Hepatocyte (in vitro differentiated cells): ENCODE measurements around the gene VAMP4. TPM values are rescaled to one million over a fixed set of nuclear protein-coding genes. Genes with fewer than 3 reads are reported as not detected.

Source experiments
- DNase-seq: peaks from one replicate; pipeline ENCODE4 v3.0.0-alpha.2; 2016; ENCODE audit warnings: low spot score
- H2AFZ ChIP-seq: fragments of 200-600 bp; sonication (generic); 2 replicates; pipeline ENCODE4 v1.6.0; 2016; ENCODE audit warnings: antibody characterized with exemption, mild to moderate bottlenecking
- H3K27ac ChIP-seq: fragments of 200-600 bp; sonication (generic); 2 replicates; pipeline ENCODE4 v1.5.1; 2016; ENCODE audit warnings: mild to moderate bottlenecking
- H3K27me3 ChIP-seq: fragments of 200-600 bp; sonication (generic); 2 replicates; pipeline ENCODE4 v1.6.1; 2016
- H3K36me3 ChIP-seq: fragments of 200-600 bp; sonication (generic); replicated peaks from 2 replicates; pipeline ENCODE4 v1.5.1; 2016; ENCODE audit warnings: low read depth; ENCODE audit not compliant: insufficient read depth
- H3K4me1 ChIP-seq: fragments of 200-600 bp; sonication (generic); 2 replicates; pipeline ENCODE4 v1.5.1; 2016; ENCODE audit warnings: mild to moderate bottlenecking, moderate library complexity; ENCODE audit not compliant: insufficient read depth
- H3K4me2 ChIP-seq: fragments of 200-600 bp; sonication (generic); 2 replicates; pipeline ENCODE4 v1.6.0; 2016
- H3K4me3 ChIP-seq: fragments of 200-600 bp; sonication (generic); 2 replicates; pipeline ENCODE4 v1.5.1; 2016; ENCODE audit warnings: mild to moderate bottlenecking
- H3K79me2 ChIP-seq: fragments of 200-600 bp; sonication (generic); 2 replicates; pipeline ENCODE4 v1.6.0; 2017; ENCODE audit warnings: mild to moderate bottlenecking
- H3K9me2 ChIP-seq: fragments of 200-600 bp; sonication (generic); replicated peaks from 2 replicates; pipeline ENCODE4 v1.6.0; 2017; ENCODE audit warnings: mild to moderate bottlenecking; ENCODE audit not compliant: insufficient read depth
- H3K9me3 ChIP-seq: fragments of 200-600 bp; sonication (generic); 2 replicates; pipeline ENCODE4 v1.5.1; 2016; ENCODE audit warnings: low read depth, mild to moderate bottlenecking
- H4K20me1 ChIP-seq: fragments of 200-600 bp; sonication (generic); 2 replicates; pipeline ENCODE4 v1.6.0; 2016; ENCODE audit warnings: mild to moderate bottlenecking; ENCODE audit not compliant: insufficient read depth, poor library complexity, severe bottlenecking
- EZH2 ChIP-seq: fragments of 200-600 bp; sonication (generic); IDR thresholded peaks from 2 replicates; pipeline ENCODE4 v1.6.1; 2016; ENCODE audit warnings: antibody characterized with exemption, mild to moderate bottlenecking, borderline replicate concordance
- EZH2phosphoT487 ChIP-seq: fragments of 200-600 bp; sonication (generic); IDR thresholded peaks from one replicate; pipeline ENCODE4 v1.6.1; 2018; ENCODE audit warnings: antibody characterized with exemption, mild to moderate bottlenecking, low read depth, moderate library complexity; ENCODE audit not compliant: unreplicated experiment, severe bottlenecking
- WGBS: methylation state at CpG from one replicate; pipeline ENCODE4 v1.1.6; 2016; ENCODE audit warnings: low lambda C conversion rate; ENCODE audit errors: missing lambda C conversion rate; 5-methylcytosine and 5-hydroxymethylcytosine counted together
- polyA plus RNA-seq: library from polyadenylated mRNA; unstranded; fragments of >200 nt; fragmentation: Nextera tagmentation; extraction: Ambion mirVana; gene quantifications from 2 replicates; pipeline ENCODE4 v1.2.1, GENCODE V29; 2016
- total RNA-seq: library from RNA; depleted of rRNA; stranded (reverse); fragments of >200 nt; gene quantifications from 2 replicates; pipeline ENCODE4 v1.2.3, GENCODE V29; 2014
- TF ChIP-seq, protein P1 (sequence below): fragments of 200-600 bp; sonication (generic); IDR thresholded peaks from 2 replicates; pipeline ENCODE4 v1.5.1; 2016; ENCODE audit warnings: antibody characterized with exemption, mild to moderate bottlenecking; ENCODE audit not compliant: poor library complexity

The VAMP4 gene
- total and polyA plus RNA-seq, 2 experiments from 2014 or later: 8.9 to 9.5 TPM

DNA sequence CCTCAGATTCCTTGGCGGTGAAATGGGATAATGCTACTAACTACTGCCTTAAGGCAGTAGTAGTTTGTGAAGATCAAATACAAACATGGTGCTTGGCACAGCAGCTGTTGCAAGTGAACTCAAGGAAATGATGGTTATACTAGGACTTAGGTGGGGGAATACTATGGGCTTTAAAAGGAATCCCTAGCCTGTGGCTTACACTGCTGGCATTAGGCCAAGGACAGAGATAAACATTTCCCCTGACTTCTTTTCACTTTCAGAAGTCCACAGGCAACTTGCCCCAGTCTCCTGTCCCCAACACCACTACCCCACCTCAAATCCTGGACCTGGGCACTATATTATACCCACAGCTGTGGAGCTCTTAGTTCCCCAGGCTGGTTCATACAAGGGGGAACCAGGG lies 13.1 kb upstream of the VAMP4 start:
- Histone ChIP-seq H3K9me2 (no peaks in the 10 kb centered on the region), H3K4me2 (no peak overlapping the region), H4K20me1 (no peaks in the 10 kb centered on the region), H3K27ac (no peak overlapping the region), H2AFZ (no peak overlapping the region), H3K36me3 (no peaks in the 10 kb centered on the region), H3K79me2 (no peaks in the 10 kb centered on the region), H3K27me3 (no peaks in the 10 kb centered on the region), H3K4me3 (no peak overlapping the region), H3K4me1 (no peaks in the 10 kb centered on the region), H3K9me3 (no peaks in the 10 kb centered on the region)
- DNase-seq: no peak
- TF ChIP-seq EZH2phosphoT487 (no peak), EZH2 (no peak)
- TF ChIP-seq, protein P1, sequence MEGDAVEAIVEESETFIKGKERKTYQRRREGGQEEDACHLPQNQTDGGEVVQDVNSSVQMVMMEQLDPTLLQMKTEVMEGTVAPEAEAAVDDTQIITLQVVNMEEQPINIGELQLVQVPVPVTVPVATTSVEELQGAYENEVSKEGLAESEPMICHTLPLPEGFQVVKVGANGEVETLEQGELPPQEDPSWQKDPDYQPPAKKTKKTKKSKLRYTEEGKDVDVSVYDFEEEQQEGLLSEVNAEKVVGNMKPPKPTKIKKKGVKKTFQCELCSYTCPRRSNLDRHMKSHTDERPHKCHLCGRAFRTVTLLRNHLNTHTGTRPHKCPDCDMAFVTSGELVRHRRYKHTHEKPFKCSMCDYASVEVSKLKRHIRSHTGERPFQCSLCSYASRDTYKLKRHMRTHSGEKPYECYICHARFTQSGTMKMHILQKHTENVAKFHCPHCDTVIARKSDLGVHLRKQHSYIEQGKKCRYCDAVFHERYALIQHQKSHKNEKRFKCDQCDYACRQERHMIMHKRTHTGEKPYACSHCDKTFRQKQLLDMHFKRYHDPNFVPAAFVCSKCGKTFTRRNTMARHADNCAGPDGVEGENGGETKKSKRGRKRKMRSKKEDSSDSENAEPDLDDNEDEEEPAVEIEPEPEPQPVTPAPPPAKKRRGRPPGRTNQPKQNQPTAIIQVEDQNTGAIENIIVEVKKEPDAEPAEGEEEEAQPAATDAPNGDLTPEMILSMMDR: no peak
- 100% methylated on average over 1 of the region's 1 CpG for WGBS

DNA sequence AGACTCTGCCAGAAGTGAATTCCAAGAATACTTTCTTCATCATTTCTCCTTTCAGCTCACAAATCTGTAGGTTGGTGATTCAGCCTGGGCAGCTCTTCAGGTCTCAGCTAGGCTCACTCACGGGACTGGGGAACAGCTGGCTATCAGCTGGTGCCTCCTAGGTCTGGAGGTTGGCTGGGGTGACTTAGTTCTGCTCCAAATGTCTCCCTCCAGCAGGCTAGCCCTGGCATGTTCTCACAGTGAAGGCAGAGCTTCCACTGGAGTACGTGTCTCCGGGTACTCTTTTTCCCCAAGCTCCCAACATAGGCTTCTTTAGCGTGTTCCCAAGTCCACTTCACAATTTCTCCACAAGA lies 12.5 kb upstream of the VAMP4 start:
- no peak overlapping the region for H3K4me2 ChIP-seq
- no peak for DNase-seq
- no peak overlapping the region for H2AFZ ChIP-seq
- WGBS: 72% methylated on average over 4 of the region's 4 CpGs
- no peaks in the 10 kb centered on the region for H3K36me3 ChIP-seq
- H4K20me1 ChIP-seq: no peaks in the 10 kb centered on the region
- TF ChIP-seq EZH2 (no peak), EZH2phosphoT487 (no peak)
- TF ChIP-seq, protein P1: no peak
- H3K4me1 ChIP-seq: no peaks in the 10 kb centered on the region
- no peaks in the 10 kb centered on the region for H3K9me2 ChIP-seq
- no peaks in the 10 kb centered on the region for H3K9me3 ChIP-seq
- no peak overlapping the region for H3K27ac ChIP-seq
- H3K27me3 ChIP-seq: no peaks in the 10 kb centered on the region
- no peaks in the 10 kb centered on the region for H3K79me2 ChIP-seq
- no peak overlapping the region for H3K4me3 ChIP-seq

DNA sequence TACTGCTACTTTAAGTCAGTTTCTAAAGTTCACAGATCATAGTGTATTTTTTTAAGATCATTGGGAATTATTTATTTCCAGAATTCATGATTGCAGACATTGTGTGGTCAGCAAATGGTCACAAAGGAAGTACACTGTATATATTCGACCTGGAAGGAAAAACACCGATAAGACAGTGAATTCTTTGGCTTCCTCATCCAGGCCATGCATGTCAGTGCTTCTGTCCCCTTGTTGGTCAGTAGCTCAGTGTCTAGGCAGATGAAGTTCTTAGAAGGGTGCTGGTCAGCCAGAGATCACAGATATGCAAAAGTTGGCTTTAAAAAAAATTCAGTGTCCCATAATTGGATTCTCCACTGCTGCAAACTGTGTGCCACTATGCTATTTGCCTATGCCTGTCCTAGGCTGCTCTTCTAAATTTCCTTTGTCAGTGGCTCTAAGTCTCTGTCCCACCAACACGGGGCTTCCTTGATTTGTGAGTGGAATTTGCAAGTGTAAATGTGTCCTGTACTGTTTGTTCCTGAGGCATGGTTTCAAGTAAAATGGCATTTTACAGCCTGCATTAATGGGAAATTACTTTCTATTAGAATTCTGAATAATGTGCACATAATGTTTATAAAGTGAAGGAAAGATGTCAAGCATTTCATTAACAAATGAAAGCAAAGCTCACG lies 12.0 kb upstream of the VAMP4 start:
- Histone ChIP-seq H2AFZ (no peak overlapping the region), H3K9me2 (no peaks in the 10 kb centered on the region), H3K4me1 (no peaks in the 10 kb centered on the region), H3K4me2 (no peak overlapping the region), H3K27me3 (no peaks in the 10 kb centered on the region), H3K27ac (no peak overlapping the region), H4K20me1 (no peaks in the 10 kb centered on the region), H3K79me2 (no peaks in the 10 kb centered on the region), H3K4me3 (no peak overlapping the region), H3K9me3 (no peaks in the 10 kb centered on the region), H3K36me3 (no peaks in the 10 kb centered on the region)
- WGBS: 63% methylated on average over 4 of the region's 4 CpGs
- no peak for DNase-seq
- TF ChIP-seq EZH2 (no peak), EZH2phosphoT487 (no peak)
- TF ChIP-seq, protein P1: no peak

DNA sequence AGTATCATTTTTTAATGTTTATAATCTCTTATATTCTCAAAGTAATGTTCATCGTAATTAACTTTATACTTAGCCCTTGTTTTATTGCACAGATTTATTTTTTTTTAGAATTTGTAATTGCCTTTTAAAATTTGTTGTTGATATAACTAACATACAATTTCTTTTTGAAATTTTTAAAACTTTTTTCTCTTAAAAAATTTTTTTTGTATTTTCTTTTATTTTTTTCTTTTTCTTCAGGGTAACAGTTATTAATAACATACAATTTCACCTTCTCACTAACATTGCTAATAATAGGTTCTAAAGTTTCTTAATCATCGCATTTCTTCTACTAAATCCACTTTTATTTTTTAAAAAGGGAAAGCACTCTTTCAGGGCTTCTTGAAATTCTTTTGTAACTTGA lies 11.3 kb upstream of the VAMP4 start:
- Histone ChIP-seq H3K79me2 (no peaks in the 10 kb centered on the region), H3K27me3 (no peaks in the 10 kb centered on the region), H3K9me2 (no peaks in the 10 kb centered on the region), H3K4me2 (no peak overlapping the region), H3K4me3 (no peak overlapping the region), H4K20me1 (no peaks in the 10 kb centered on the region), H3K36me3 (no peaks in the 10 kb centered on the region), H3K9me3 (no peaks in the 10 kb centered on the region), H3K4me1 (no peaks in the 10 kb centered on the region), H2AFZ (no peak overlapping the region), H3K27ac (no peak overlapping the region)
- no peak for DNase-seq
- WGBS: 91% methylated on average over 2 of the region's 2 CpGs
- TF ChIP-seq EZH2phosphoT487 (no peak), EZH2 (no peak)
- TF ChIP-seq, protein P1: no peak
